ENCODE results near the gene MFNG.

MFNG gene

DNA sequence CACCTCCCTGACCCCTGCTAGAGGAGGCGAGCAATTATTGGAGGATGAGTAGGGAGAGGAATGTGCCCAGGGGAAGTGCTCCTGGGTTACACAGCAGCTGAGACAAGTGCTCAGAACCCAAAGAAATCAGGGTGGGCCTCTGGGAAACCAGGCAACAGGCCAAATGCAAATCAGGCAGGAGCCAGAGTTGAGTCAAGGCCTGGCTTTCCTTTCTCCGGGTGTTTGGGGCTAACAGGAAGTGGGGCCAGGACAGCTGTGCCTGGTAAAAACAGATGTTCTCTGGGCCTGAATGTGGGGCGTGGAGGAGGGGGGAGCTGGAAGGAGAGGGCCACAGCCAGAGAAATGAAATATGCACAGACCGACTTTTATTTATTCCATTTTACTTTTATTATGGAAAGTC lies 22.0 kb downstream of the MFNG start:
- Histone ChIP-seq H3K36me3 (ENCODE audit: control insufficient read depth in 2 of 2, insufficient read depth in 1 of 2, low read length in 2 of 2) (no peaks in the 10 kb centered on the region), H3K4me3 (ENCODE audit: low read depth, low read length) (no peak overlapping the region), H3K27ac (ENCODE audit: extremely low read depth, low read depth, low read length) (no peak overlapping the region), H3K9me3 (ENCODE audit: control insufficient read depth, insufficient read depth, low read depth, low read length) (no peaks in the 10 kb centered on the region), H3K4me1 (ENCODE audit: control insufficient read depth, insufficient read depth, low read length) (no peaks in the 10 kb centered on the region)
- POLR2A ChIA-PET: no interaction called here
- CTCF ChIA-PET: interaction anchor here (0.9 to 2.9 kb wide), 2 partner anchors 8 to 148 kb away, joined by 3 to 16 read pairs; no protein-coding TSS in a partner anchor
- TF ChIP-seq, protein P1, sequence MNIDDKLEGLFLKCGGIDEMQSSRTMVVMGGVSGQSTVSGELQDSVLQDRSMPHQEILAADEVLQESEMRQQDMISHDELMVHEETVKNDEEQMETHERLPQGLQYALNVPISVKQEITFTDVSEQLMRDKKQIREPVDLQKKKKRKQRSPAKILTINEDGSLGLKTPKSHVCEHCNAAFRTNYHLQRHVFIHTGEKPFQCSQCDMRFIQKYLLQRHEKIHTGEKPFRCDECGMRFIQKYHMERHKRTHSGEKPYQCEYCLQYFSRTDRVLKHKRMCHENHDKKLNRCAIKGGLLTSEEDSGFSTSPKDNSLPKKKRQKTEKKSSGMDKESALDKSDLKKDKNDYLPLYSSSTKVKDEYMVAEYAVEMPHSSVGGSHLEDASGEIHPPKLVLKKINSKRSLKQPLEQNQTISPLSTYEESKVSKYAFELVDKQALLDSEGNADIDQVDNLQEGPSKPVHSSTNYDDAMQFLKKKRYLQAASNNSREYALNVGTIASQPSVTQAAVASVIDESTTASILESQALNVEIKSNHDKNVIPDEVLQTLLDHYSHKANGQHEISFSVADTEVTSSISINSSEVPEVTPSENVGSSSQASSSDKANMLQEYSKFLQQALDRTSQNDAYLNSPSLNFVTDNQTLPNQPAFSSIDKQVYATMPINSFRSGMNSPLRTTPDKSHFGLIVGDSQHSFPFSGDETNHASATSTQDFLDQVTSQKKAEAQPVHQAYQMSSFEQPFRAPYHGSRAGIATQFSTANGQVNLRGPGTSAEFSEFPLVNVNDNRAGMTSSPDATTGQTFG (tag by site-specific recombination; IDR thresholded peaks at IDR 0.05; ENCODE audit: borderline replicate concordance): no peak
- TF ChIP-seq ZNF23 (tag by site-specific recombination; IDR thresholded peaks at IDR 0.05; ENCODE audit: borderline replicate concordance) (no peak), ZNF501 (tag by site-specific recombination; IDR thresholded peaks at IDR 0.05) (no peak), ZNF37A (tag by site-specific recombination; IDR thresholded peaks at IDR 0.05) (no peak), ZNF24 (tag by site-specific recombination; IDR thresholded peaks at IDR 0.05) (no peak), ZNF48 (tag by site-specific recombination; IDR thresholded peaks at IDR 0.05) (no peak), ZBTB21 (tag by site-specific recombination; IDR thresholded peaks at IDR 0.05) (no peak), SP7 (tag by site-specific recombination; IDR thresholded peaks at IDR 0.05) (no peak), ZNF248 (tag by site-specific recombination; IDR thresholded peaks at IDR 0.05) (no peak), IKZF3 (tag by site-specific recombination; IDR thresholded peaks at IDR 0.05) (no peak)
- TF ChIP-seq, protein P2, sequence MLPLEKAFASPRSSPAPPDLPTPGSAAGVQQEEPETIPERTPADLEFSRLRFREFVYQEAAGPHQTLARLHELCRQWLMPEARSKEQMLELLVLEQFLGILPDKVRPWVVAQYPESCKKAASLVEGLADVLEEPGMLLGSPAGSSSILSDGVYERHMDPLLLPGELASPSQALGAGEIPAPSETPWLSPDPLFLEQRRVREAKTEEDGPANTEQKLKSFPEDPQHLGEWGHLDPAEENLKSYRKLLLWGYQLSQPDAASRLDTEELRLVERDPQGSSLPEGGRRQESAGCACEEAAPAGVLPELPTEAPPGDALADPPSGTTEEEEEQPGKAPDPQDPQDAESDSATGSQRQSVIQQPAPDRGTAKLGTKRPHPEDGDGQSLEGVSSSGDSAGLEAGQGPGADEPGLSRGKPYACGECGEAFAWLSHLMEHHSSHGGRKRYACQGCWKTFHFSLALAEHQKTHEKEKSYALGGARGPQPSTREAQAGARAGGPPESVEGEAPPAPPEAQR (tag by site-specific recombination; IDR thresholded peaks at IDR 0.05): no peak
- TF ChIP-seq, protein P3, sequence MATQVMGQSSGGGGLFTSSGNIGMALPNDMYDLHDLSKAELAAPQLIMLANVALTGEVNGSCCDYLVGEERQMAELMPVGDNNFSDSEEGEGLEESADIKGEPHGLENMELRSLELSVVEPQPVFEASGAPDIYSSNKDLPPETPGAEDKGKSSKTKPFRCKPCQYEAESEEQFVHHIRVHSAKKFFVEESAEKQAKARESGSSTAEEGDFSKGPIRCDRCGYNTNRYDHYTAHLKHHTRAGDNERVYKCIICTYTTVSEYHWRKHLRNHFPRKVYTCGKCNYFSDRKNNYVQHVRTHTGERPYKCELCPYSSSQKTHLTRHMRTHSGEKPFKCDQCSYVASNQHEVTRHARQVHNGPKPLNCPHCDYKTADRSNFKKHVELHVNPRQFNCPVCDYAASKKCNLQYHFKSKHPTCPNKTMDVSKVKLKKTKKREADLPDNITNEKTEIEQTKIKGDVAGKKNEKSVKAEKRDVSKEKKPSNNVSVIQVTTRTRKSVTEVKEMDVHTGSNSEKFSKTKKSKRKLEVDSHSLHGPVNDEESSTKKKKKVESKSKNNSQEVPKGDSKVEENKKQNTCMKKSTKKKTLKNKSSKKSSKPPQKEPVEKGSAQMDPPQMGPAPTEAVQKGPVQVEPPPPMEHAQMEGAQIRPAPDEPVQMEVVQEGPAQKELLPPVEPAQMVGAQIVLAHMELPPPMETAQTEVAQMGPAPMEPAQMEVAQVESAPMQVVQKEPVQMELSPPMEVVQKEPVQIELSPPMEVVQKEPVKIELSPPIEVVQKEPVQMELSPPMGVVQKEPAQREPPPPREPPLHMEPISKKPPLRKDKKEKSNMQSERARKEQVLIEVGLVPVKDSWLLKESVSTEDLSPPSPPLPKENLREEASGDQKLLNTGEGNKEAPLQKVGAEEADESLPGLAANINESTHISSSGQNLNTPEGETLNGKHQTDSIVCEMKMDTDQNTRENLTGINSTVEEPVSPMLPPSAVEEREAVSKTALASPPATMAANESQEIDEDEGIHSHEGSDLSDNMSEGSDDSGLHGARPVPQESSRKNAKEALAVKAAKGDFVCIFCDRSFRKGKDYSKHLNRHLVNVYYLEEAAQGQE (tag by site-specific recombination; IDR thresholded peaks at IDR 0.05): no peak

DNA sequence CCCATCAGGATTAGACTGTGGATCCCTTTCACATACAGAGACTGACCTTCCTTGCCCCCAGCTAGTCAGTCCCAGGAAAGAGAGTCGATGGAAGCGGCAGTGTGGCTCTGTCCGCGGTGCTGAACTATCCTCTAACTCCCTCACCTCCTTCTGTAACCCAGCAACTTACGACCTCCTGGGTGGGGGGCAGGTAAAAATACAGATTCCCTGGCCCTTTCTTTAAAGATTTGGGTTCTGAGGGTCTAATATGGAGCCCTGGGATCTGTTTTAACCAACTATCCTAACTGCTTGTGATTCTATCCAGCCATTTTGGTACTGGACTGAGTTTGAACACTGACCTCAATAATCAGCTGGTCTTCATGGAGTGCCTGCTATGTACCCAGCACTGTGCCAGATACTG lies 23.2 kb downstream of the MFNG start:
- POLR2A ChIA-PET: interaction anchor here (1.0 kb wide), 1 partner anchor 32 kb away, joined by 3 read pairs; no protein-coding TSS in a partner anchor
- CTCF ChIA-PET: interaction anchor here (0.5 to 2.9 kb wide), 6 partner anchors 8 to 1879 kb away, joined by 3 to 16 read pairs (median 3); no protein-coding TSS in a partner anchor
- Histone ChIP-seq H3K4me1 (ENCODE audit: control insufficient read depth, insufficient read depth, low read length) (no peaks in the 10 kb centered on the region), H3K4me3 (ENCODE audit: low read depth, low read length) (no peak overlapping the region), H3K27ac (ENCODE audit: extremely low read depth, low read depth, low read length) (no peak overlapping the region), H3K9me3 (ENCODE audit: control insufficient read depth, insufficient read depth, low read depth, low read length) (no peaks in the 10 kb centered on the region), H3K36me3 (ENCODE audit: control insufficient read depth in 2 of 2, insufficient read depth in 1 of 2, low read length in 2 of 2) (no peaks in the 10 kb centered on the region)
- TF ChIP-seq, protein P3 (tag by site-specific recombination; IDR thresholded peaks at IDR 0.05): peak; percentile 93
- TF ChIP-seq GLIS1 (tag by site-specific recombination; IDR thresholded peaks at IDR 0.05) (no peak), ZBTB20 (tag by site-specific recombination; IDR thresholded peaks at IDR 0.05) (peak; percentile 54), ZNF335 (tag by site-specific recombination; conservative IDR thresholded peaks at IDR 0.05) (no peak), ZBTB17 (tag by site-specific recombination; IDR thresholded peaks at IDR 0.05) (peak; percentile 34; the same call in 1 of the 2 replicates), ZNF600 (tag by site-specific recombination; IDR thresholded peaks at IDR 0.05) (no peak), ZNF747 (tag by site-specific recombination; IDR thresholded peaks at IDR 0.05) (no peak)
- TF ChIP-seq, protein P4, sequence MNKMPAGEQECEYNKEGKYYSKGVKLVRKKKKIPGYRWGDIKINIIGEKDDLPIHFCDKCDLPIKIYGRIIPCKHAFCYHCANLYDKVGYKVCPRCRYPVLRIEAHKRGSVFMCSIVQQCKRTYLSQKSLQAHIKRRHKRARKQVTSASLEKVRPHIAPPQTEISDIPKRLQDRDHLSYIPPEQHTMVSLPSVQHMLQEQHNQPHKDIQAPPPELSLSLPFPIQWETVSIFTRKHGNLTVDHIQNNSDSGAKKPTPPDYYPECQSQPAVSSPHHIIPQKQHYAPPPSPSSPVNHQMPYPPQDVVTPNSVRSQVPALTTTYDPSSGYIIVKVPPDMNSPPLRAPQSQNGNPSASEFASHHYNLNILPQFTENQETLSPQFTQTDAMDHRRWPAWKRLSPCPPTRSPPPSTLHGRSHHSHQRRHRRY (tag by site-specific recombination; IDR thresholded peaks at IDR 0.05): no peak
- TF ChIP-seq, protein P5, sequence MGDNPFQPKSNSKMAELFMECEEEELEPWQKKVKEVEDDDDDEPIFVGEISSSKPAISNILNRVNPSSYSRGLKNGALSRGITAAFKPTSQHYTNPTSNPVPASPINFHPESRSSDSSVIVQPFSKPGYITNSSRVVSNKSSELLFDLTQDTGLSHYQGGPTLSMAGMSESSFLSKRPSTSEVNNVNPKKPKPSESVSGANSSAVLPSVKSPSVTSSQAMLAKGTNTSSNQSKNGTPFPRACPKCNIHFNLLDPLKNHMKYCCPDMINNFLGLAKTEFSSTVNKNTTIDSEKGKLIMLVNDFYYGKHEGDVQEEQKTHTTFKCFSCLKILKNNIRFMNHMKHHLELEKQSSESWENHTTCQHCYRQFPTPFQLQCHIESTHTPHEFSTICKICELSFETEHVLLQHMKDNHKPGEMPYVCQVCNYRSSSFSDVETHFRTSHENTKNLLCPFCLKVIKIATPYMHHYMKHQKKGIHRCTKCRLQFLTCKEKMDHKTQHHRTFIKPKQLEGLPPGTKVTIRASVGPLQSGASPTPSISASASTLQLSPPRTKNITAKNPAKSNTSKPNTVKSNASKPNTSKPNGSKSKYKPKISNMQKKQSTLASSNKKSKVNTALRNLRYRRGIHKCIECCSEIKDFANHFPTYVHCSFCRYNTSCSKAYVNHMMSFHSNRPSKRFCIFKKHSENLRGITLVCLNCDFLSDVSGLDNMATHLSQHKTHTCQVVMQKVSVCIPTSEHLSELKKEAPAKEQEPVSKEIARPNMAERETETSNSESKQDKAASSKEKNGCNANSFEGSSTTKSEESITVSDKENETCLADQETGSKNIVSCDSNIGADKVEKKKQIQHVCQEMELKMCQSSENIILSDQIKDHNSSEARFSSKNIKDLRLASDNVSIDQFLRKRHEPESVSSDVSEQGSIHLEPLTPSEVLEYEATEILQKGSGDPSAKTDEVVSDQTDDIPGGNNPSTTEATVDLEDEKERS (tag by site-specific recombination; IDR thresholded peaks at IDR 0.05): no peak
